ENCODE data around the gene CCDC146.

- no peak for TF ChIP-seq CTCF (IDR thresholded peaks at IDR 0.05; ENCODE audit: low read depth, low read length)
- no peak for TF ChIP-seq EZH2phosphoT487 (IDR thresholded peaks at IDR 0.05; ENCODE audit: low read depth)
Measured at GRCh38 chr7:77318019-77318418, 195.6 kb downstream of the CCDC146 start.

Data from OCI-LY3 (cell line).